Tibial nerve (tissue), 4 donors: ENCODE measurements around the gene TTC39B.

ENCODE experiments used
- EP300 ChIP-seq, 2 donors: sonication (generic); formaldehyde crosslinking; IDR thresholded peaks; one replicate each; pipeline ENCODE4 v1.6.1; 2017; ENCODE audit warnings: antibody characterized with exemption in 2 of 2, mild to moderate bottlenecking in 1 of 2
- POLR2A ChIP-seq, 2 donors: fragments of 450-650 bp; IDR thresholded peaks; one replicate each; pipeline ENCODE4 v1.6.1; 2017; ENCODE audit warnings: antibody characterized with exemption in 2 of 2, mild to moderate bottlenecking in 2 of 2, moderate library complexity in 2 of 2
- TF ChIP-seq, protein P1 (sequence below), 5 experiments: fragments of 200-600 bp in 3 of 5; fragments of 450-650 bp in 2 of 5; sonication (generic) in 3 of 5; IDR thresholded peaks; one replicate each; pipeline ENCODE4 v1.5.1; 2016 to 2019; ENCODE audit warnings: antibody characterized with exemption in 5 of 5, mild to moderate bottlenecking in 3 of 5, moderate library complexity in 2 of 5

DNA sequence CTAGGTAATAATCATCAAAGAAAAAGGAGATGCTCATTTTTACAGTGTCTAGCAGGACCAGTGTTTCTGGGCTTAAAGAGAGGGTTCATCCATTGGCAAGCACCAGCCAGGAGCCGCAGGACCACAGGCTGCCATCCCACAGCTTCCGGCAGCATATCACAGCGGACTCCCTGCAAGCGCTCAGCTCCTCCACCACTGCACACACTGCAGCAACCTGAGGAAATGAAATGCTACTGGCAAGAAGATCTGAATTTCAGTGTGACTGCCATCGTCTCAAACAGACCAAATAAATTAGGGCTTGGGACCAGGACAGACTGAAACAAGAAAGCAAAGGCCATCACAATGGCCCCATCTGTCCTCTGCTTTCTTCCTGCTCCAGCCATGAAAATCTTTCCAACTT, 114.2 kb downstream of the TTC39B start:
- TF ChIP-seq POLR2A (IDR thresholded peaks at IDR 0.05) = no peak
- TF ChIP-seq, protein P1, sequence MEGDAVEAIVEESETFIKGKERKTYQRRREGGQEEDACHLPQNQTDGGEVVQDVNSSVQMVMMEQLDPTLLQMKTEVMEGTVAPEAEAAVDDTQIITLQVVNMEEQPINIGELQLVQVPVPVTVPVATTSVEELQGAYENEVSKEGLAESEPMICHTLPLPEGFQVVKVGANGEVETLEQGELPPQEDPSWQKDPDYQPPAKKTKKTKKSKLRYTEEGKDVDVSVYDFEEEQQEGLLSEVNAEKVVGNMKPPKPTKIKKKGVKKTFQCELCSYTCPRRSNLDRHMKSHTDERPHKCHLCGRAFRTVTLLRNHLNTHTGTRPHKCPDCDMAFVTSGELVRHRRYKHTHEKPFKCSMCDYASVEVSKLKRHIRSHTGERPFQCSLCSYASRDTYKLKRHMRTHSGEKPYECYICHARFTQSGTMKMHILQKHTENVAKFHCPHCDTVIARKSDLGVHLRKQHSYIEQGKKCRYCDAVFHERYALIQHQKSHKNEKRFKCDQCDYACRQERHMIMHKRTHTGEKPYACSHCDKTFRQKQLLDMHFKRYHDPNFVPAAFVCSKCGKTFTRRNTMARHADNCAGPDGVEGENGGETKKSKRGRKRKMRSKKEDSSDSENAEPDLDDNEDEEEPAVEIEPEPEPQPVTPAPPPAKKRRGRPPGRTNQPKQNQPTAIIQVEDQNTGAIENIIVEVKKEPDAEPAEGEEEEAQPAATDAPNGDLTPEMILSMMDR (IDR thresholded peaks at IDR 0.05) = no peak
- TF ChIP-seq EP300 (IDR thresholded peaks at IDR 0.05) = no peak
